Loucy (cell line): ENCODE measurements around the gene KCNMB2.
A peak's percentile ranks its signal among the peaks of the same experiment; 100 is the strongest.
"Not testable (repeated sequence)": the region's sequence is repeated elsewhere in the genome, so short reads cannot be mapped to it uniquely, and the experiment has no call there.

Source experiments
- H2AFZ ChIP-seq: fragments of 200-600 bp; sonication (generic); 2 replicates; pipeline ENCODE4 v1.6.0; 2016; ENCODE audit warnings: antibody characterized with exemption, mild to moderate bottlenecking, low read length, moderate library complexity
- H3F3A ChIP-seq: fragments of 200-600 bp; 2 replicates; pipeline ENCODE4 v1.6.0; 2016; ENCODE audit warnings: antibody characterized with exemption, low read depth, mild to moderate bottlenecking
- H3K27me3 ChIP-seq: fragments of 200-600 bp; sonication (generic); 2 replicates; pipeline ENCODE4 v1.6.1; 2014; ENCODE audit warnings: low read length, mild to moderate bottlenecking; ENCODE audit not compliant: insufficient read depth, poor library complexity, severe bottlenecking
- H3K36me3 ChIP-seq: fragments of 200-600 bp; sonication (generic); 2 replicates; pipeline ENCODE4 v1.6.1; 2016; ENCODE audit warnings: low read length; ENCODE audit not compliant: insufficient read depth
- H3K4me1 ChIP-seq: fragments of 200-600 bp; sonication (generic); 2 replicates; pipeline ENCODE4 v1.5.1; 2014; ENCODE audit warnings: low read length, mild to moderate bottlenecking; ENCODE audit not compliant: insufficient read depth, poor library complexity, severe bottlenecking
- H3K4me2 ChIP-seq: fragments of 200-600 bp; sonication (generic); 2 replicates; pipeline ENCODE4 v1.6.0; 2014; ENCODE audit warnings: antibody characterized with exemption, low read length, low read depth, mild to moderate bottlenecking; ENCODE audit not compliant: poor library complexity, severe bottlenecking
- H3K4me3 ChIP-seq: fragments of 200-600 bp; sonication (generic); 2 replicates; pipeline ENCODE4 v1.5.1; 2014; ENCODE audit warnings: low read length, mild to moderate bottlenecking, mixed read lengths; ENCODE audit not compliant: poor library complexity, severe bottlenecking
- H3K79me2 ChIP-seq: fragments of 200-600 bp; sonication (generic); 2 replicates; pipeline ENCODE4 v1.6.1; 2014; ENCODE audit warnings: low read length; ENCODE audit not compliant: insufficient read depth
- H3K9ac ChIP-seq: fragments of 200-600 bp; sonication (generic); 2 replicates; pipeline ENCODE4 v1.6.0; 2014; ENCODE audit warnings: mild to moderate bottlenecking, low read depth, low read length, moderate library complexity; ENCODE audit not compliant: poor library complexity, severe bottlenecking
- H3K9me2 ChIP-seq: fragments of 200-600 bp; sonication (generic); replicated peaks from 2 replicates; pipeline ENCODE4 v1.6.1; 2016; ENCODE audit warnings: low read depth, low read length, mixed read lengths
- H3K9me3 ChIP-seq: fragments of 200-600 bp; sonication (generic); 2 replicates; pipeline ENCODE4 v1.6.1; 2014; ENCODE audit warnings: mild to moderate bottlenecking, antibody characterized with exemption, low read length, low read depth; ENCODE audit not compliant: insufficient read depth
- H4K20me1 ChIP-seq: fragments of 200-600 bp; sonication (generic); 2 replicates; pipeline ENCODE4 v1.6.0; 2014; ENCODE audit warnings: antibody characterized with exemption, low read length, mild to moderate bottlenecking; ENCODE audit not compliant: insufficient read depth, poor library complexity, severe bottlenecking
- CTCF ChIP-seq: fragments of 200-600 bp; sonication (generic); conservative IDR thresholded peaks from 2 replicates; pipeline ENCODE4 v1.5.1; 2014; ENCODE audit warnings: mild to moderate bottlenecking, antibody characterized with exemption, low read length
- EZH2phosphoT487 ChIP-seq: fragments of 200-600 bp; IDR thresholded peaks from 2 replicates; pipeline ENCODE4 v1.6.1; 2018; ENCODE audit warnings: antibody characterized with exemption, mild to moderate bottlenecking, moderate library complexity, borderline replicate concordance

The KCNMB2 gene

DNA sequence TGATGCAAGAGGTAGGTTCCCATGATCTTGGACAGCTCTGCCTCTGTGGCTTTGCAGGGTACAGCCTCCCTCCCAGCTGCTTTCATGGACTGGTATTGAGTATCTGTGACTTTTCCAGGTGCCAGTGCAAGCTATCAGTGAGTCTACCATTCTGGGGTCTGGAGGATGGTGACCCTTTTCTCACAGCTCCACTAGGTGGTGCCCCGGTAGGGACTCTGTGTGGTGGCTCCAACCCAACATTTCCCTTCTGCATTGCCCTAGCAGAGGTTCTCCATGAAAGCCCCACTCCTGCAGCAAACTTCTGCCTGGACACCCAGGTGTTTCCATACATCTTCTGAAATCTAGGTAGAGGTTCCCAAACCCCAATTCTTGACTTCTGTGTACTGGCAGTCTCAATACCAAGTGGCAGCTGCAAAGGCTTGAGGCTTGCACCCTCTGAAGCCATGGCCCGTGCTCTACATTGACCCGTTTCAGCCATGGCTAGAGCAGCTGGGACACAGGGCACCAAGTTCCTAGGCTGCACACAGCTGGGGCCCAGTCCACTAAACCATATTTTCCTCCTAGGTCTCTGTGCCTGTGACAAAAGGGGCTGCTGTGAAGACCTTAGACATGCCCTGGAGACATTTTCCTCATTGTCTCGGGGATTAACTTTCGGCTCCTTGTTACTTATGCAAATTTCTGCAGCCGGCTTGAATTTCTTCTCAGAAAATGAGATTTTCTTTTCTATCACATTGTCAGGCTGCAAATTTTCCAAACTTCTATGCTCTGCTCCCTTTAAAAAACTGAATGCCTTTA is 209.8 kb downstream of the KCNMB2 start:
- H4K20me1 ChIP-seq: not testable (repeated sequence)

DNA sequence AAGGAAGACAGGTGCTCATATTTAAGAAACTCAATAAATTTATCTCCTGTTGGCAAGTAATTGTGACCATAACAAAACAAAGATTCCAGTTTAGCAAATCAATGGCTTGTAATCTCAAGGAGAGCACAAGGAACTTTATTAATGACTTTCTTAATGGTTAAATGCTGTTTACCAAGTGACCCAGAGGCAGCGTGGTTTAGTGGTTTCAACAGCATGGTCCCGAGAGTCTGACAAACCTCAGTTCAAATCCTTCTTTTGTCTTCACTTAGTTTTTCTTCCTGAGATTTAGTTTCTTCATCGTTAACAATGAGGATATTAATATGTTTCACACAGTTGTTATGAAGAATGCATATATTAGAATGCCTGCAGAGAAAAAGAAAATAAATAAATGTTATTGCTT is 212.6 kb downstream of the KCNMB2 start:
- Histone ChIP-seq H3K79me2 (no peaks in the 10 kb centered on the region), H3K27me3 (no peaks in the 10 kb centered on the region), H3K36me3 (no peaks in the 10 kb centered on the region), H3F3A (no peaks in the 10 kb centered on the region), H3K9me2 (no peaks in the 10 kb centered on the region), H4K20me1 (no peaks in the 10 kb centered on the region), H3K4me2 (no peak overlapping the region), H3K4me1 (no peaks in the 10 kb centered on the region), H2AFZ (no peak overlapping the region), H3K9me3 (no peaks in the 10 kb centered on the region), H3K9ac (no peak overlapping the region), H3K4me3 (no peak overlapping the region)
- TF ChIP-seq EZH2phosphoT487 (no peak), CTCF (no peak)

More for the DNA sequence above, 209.8 kb downstream of the KCNMB2 start:
- not testable (repeated sequence) for H3K9me3 ChIP-seq, H3K36me3 ChIP-seq, H3K9ac ChIP-seq, H3K4me3 ChIP-seq, H3K9me2 ChIP-seq, H3K27me3 ChIP-seq, H3K4me2 ChIP-seq, H3K79me2 ChIP-seq, H3K4me1 ChIP-seq, H3F3A ChIP-seq, H2AFZ ChIP-seq
- peak; percentile 41 for TF ChIP-seq CTCF

DNA sequence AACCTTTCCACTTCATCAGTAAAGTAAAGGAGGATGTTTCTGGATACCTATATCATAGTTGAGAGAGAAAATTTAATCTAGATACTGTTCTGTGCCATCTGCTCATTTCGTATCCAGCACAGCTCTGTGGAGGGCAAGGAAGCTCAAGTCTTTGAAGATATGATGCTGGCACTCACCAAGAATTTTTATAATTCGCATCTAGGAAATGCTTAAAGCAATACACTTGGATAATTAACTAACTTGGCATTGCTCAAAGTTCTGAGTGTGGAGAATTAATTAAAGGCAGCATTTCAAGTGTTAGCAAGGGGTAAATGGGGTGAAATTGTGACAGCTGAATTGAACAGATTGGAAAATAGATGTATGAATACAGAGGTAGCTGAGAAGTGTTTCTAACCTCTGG is 213.2 kb downstream of the KCNMB2 start:
- H3K9me2 ChIP-seq: no peaks in the 10 kb centered on the region
- no peaks in the 10 kb centered on the region for H4K20me1 ChIP-seq
- H3K4me2 ChIP-seq: no peak overlapping the region
- no peaks in the 10 kb centered on the region for H3K9me3 ChIP-seq
- no peaks in the 10 kb centered on the region for H3K27me3 ChIP-seq
- H3K4me3 ChIP-seq: no peak overlapping the region
- no peaks in the 10 kb centered on the region for H3K79me2 ChIP-seq
- TF ChIP-seq EZH2phosphoT487: no peak
- TF ChIP-seq CTCF: no peak
- H3K4me1 ChIP-seq: no peaks in the 10 kb centered on the region
- no peak overlapping the region for H2AFZ ChIP-seq
- H3K9ac ChIP-seq: no peak overlapping the region
- no peaks in the 10 kb centered on the region for H3F3A ChIP-seq
- no peaks in the 10 kb centered on the region for H3K36me3 ChIP-seq
